PC-9 (cell line): ENCODE results near the gene ZNF580.

Source experiments
- EZH2 ChIP-seq: fragments of 200-600 bp; sonication (generic); IDR thresholded peaks from 2 replicates; pipeline ENCODE4 v1.8.0; 2017; ENCODE audit warnings: antibody characterized with exemption, low read depth
- TF ChIP-seq, protein P1 (sequence below): fragments of 200-600 bp; sonication (generic); conservative IDR thresholded peaks from 2 replicates; pipeline ENCODE4 v1.6.1; 2017; ENCODE audit warnings: mixed run types, antibody characterized with exemption, mild to moderate bottlenecking, moderate library complexity

GRCh38 chr19:55633861-55634260, 6.9 kb upstream of the ZNF580 start:
- TF ChIP-seq, protein P1, sequence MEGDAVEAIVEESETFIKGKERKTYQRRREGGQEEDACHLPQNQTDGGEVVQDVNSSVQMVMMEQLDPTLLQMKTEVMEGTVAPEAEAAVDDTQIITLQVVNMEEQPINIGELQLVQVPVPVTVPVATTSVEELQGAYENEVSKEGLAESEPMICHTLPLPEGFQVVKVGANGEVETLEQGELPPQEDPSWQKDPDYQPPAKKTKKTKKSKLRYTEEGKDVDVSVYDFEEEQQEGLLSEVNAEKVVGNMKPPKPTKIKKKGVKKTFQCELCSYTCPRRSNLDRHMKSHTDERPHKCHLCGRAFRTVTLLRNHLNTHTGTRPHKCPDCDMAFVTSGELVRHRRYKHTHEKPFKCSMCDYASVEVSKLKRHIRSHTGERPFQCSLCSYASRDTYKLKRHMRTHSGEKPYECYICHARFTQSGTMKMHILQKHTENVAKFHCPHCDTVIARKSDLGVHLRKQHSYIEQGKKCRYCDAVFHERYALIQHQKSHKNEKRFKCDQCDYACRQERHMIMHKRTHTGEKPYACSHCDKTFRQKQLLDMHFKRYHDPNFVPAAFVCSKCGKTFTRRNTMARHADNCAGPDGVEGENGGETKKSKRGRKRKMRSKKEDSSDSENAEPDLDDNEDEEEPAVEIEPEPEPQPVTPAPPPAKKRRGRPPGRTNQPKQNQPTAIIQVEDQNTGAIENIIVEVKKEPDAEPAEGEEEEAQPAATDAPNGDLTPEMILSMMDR, result no peak
- TF ChIP-seq EZH2, result no peak
